PFSK-1 (cell line): ENCODE results near the gene C1orf105.

Experiments used
- SIN3A ChIP-seq: IDR thresholded peaks from 2 replicates; pipeline ENCODE4 v1.6.1; 2012; ENCODE audit warnings: mild to moderate bottlenecking, low read length, moderate library complexity, borderline replicate concordance; ENCODE audit not compliant: insufficient read depth
- TAF1 ChIP-seq: IDR thresholded peaks from 2 replicates; pipeline ENCODE4 v1.6.1; 2012; ENCODE audit warnings: low read length, control low read depth, borderline replicate concordance; ENCODE audit not compliant: insufficient read depth

GRCh38 chr1:172470149-172470548, 49.7 kb downstream of the C1orf105 start:
- no peak for TF ChIP-seq SIN3A
- TF ChIP-seq TAF1 = no peak
